GM10847 (cell line): ENCODE data around the gene SIGLEC6.

Experiments used
- POLR2A ChIP-seq: IDR thresholded peaks from 2 replicates; pipeline ENCODE4 v1.6.1; 2011; ENCODE audit not compliant: insufficient read length; ENCODE audit errors: extremely low read depth

The SIGLEC6 gene

DNA sequence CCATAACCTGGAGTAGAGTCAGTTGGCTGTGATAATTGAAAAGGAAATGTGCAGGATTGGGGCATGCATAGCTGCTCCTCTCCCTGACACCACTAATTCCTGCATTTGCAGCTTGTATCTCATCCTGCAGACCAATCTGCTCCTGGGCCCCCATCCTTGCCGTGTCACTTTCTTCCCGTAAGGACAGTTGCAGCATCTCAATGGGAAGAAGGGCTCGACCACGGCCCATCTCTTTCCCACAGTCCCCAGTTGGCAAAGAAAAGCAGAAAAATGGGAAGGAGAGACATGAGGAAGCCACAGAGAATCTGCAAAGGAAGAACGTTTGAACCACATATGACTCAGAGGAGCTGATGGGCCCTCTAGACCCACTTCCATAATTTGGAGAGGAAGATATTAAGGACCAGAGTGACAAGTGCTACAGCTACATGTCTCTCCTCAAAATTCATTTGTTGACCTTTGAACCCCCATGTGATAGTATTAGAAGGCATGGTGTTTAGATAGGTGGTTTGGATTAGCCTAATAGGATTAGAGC lies 28.1 kb downstream of the SIGLEC6 start:
- no peak for TF ChIP-seq POLR2A

- no peak for TF ChIP-seq POLR2A
These were observed 29.7 kb downstream of the SIGLEC6 start, which contains the start of gene SIGLEC12 for GRCh38 chr19:51501594-51502263. Gene SIGLEC12 (minus strand): TSS chr19:51501800. CDS start chr19:51501733, 67 bp downstream.

GRCh38 chr19:51497666-51498065 lies 33.8 kb downstream of the SIGLEC6 start:
- TF ChIP-seq POLR2A = no peak

GRCh38 chr19:51493776-51494175 lies 37.7 kb downstream of the SIGLEC6 start:
- no peak for TF ChIP-seq POLR2A

- no peak for TF ChIP-seq POLR2A
These were observed 39.9 kb downstream of the SIGLEC6 start for GRCh38 chr19:51491586-51491985.

DNA sequence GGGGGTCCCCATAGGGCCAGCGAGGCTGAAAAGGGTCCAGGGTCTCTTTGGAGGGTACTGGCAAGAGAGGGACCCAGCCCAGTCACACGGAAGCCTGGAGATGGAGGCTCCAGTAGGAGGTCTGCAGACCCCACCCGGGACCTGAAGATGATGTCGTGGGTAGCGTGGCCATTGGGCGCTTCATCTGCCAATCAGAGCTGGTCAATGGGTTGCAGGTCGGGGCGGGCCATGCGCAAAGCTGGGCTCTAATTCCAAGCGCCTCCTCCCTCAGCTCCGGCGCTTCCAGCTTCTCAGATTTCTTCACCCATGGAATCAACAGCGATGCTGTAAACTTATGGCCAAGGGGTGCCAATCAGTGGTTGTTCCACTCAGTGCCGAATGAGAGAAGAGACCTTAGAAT lies 40.8 kb downstream of the SIGLEC6 start:
- TF ChIP-seq POLR2A = no peak

DNA sequence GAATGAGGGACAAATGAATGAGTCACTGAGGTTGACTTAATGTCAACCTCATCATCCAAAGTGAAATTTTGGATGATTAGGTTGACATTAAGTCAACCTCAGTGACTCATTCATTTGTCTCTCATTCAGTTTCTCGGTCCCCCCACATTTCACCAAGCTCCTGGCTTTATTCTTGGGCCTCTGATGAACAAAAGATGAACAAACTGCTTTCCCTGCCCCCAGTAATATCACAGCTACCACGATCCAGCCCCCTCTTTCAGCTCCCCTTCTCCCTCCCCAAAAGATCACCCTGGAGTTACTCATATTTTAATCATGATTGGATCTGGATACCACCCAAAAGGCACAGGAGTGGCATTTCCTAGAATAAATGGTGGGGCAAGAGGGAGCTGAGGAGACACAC lies 42.4 kb downstream of the SIGLEC6 start:
- TF ChIP-seq POLR2A = no peak

- TF ChIP-seq POLR2A = no peak
These were observed 43.0 kb downstream of the SIGLEC6 start for GRCh38 chr19:51488491-51488890.

DNA sequence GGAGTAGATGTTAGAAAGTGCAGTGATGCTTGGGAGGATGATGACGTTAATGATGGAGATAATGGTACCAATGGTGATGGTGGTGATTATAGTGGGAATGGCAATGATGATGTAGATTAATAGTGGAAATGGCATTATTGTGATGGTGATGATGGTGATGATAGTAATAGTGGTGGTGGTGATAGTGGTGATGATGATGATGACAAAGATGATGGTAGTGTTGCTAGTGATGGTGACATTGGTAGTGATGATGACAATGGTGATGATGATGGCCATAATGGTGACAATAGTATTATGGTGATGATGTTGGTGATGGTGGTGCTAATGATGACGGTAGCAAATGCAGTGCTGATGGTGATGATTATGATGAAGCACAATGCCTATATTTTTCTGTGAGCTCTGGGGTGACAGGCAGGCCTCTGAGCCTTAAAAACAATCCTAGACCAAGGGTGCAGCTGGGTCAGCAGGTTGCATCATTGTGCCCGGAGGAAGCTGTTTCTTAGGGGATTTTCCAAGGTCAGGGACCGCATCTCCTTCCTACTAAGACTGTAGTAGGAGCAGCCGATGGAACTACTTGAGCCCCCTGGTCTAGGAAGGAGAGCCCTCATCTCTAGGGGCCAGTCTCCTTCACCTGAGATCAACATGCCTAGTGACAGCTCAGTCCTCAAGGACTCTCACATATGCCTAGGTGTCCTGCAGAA lies 45.4 kb downstream of the SIGLEC6 start:
- no peak for TF ChIP-seq POLR2A

GRCh38 chr19:51480590-51480989 lies 50.9 kb downstream of the SIGLEC6 start:
- TF ChIP-seq POLR2A = no peak

DNA sequence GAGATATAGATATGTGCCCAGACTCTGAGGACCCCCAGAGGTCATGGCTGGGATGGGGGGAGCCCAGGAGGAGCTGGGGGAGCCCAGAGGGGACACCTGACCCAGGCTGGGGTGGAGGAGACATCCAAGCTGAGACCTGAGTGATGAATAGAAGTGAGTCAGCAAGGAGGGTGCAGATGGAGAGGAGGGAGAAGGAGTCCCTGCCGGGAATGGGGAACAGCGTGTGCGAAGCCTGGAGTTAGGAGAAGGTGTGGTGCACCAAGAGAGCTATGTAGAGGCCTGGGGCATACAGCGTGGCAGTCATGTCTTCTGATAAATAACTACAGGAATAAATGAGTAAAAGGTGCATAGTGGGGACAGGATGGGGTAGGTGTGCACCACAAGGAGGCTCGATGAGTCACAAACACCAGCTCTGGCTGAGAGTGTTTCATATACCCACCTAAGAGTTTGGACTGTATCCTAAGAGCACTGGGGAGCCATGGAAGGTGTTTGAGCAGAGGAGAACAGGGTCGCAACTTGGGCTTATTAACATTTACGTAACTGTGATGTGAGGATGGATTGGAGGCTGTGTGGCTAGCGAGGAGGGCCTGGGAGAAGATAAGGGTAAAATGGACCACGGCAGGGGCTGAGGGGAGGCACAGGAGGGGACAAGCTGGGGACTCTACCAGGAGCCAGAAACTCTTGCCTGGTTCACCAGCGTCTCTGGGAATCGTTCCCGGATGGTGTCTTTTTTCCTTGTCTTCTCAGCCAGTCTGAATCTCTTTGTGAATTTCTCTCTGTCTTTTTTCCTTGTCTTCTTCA lies 51.7 kb downstream of the SIGLEC6 start:
- TF ChIP-seq POLR2A = no peak

- TF ChIP-seq POLR2A = no peak
These were observed 52.9 kb downstream of the SIGLEC6 start, which contains the start of gene CEACAM18 for GRCh38 chr19:51478381-51479234. Gene CEACAM18 (plus strand): TSS chr19:51478539.

GRCh38 chr19:51477344-51477743 lies 54.1 kb downstream of the SIGLEC6 start:
- no peak for TF ChIP-seq POLR2A

DNA sequence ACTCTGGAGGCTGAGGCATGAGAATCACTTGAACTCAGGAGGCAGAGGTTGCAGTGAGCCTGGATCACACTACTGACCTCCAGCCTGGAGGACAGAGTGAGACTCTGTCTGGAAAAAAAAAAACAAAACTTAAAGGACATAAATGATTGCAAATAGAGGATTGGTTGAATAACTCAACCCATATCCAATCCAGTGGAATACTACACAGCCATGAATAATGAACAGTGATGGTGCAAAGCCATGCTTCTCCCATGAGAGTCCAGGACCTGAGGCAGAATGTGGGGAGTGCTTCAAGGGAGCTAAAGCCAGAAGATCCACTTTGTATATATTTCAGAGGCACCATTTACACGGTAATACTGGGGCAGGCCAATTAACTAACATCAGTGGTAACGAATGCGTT lies 55.3 kb downstream of the SIGLEC6 start:
- no peak for TF ChIP-seq POLR2A
